ENCODE measurements around the gene OCLN.
"Not testable (repeated sequence)": the region's sequence is repeated elsewhere in the genome, so short reads cannot be mapped to it uniquely, and the experiment has no call there.

DNA sequence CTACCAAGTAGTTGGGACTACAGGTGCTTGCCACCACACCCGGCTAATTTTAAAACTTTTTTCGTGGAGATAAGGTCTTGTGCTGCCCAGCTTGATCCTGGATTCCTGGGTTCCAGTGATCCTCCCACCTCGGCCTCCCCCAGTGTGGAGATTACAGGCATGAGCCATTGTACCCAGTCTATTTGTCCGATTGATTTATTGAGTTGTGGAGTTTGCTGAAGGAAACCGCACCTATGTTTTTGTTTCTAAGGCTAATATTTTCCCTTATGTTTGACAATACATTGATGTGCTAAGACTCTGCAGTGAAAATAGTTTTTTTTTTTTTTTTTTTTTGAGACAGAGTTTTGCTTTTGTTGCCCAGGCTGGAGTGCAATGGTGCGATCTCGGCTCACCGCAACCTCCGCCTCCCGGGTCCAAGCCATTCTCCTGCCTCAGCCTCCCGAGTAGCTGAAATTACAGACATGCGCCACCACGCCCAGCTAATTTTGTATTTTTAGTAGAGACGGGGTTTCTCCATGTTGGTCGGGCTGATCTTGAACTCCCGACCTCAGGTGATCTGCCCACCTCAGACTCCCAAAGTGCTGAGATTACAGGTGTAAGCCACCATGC, 20.0 kb upstream of the OCLN start:
- TF ChIP-seq, protein P1, sequence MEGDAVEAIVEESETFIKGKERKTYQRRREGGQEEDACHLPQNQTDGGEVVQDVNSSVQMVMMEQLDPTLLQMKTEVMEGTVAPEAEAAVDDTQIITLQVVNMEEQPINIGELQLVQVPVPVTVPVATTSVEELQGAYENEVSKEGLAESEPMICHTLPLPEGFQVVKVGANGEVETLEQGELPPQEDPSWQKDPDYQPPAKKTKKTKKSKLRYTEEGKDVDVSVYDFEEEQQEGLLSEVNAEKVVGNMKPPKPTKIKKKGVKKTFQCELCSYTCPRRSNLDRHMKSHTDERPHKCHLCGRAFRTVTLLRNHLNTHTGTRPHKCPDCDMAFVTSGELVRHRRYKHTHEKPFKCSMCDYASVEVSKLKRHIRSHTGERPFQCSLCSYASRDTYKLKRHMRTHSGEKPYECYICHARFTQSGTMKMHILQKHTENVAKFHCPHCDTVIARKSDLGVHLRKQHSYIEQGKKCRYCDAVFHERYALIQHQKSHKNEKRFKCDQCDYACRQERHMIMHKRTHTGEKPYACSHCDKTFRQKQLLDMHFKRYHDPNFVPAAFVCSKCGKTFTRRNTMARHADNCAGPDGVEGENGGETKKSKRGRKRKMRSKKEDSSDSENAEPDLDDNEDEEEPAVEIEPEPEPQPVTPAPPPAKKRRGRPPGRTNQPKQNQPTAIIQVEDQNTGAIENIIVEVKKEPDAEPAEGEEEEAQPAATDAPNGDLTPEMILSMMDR (conservative IDR thresholded peaks at IDR 0.05 in 1 of 2, IDR thresholded peaks at IDR 0.05 in 1 of 2; ENCODE audit: extremely low read depth in 1 of 2, insufficient read depth in 1 of 2, low read depth in 1 of 2, low read length in 2 of 2) = not testable (repeated sequence)
- not testable (repeated sequence) for TF ChIP-seq EZH2 (IDR thresholded peaks at IDR 0.05; ENCODE audit: borderline replicate concordance, low read length)
